GM12801 (cell line): ENCODE measurements around the gene CLEC17A.

ENCODE experiments used
- TF ChIP-seq, protein P1 (sequence below): IDR thresholded peaks from one replicate; pipeline ENCODE4 v1.5.1; 2011; ENCODE audit warnings: control low read depth; ENCODE audit not compliant: insufficient read length; ENCODE audit errors: extremely low read depth

Gene CLEC17A

DNA sequence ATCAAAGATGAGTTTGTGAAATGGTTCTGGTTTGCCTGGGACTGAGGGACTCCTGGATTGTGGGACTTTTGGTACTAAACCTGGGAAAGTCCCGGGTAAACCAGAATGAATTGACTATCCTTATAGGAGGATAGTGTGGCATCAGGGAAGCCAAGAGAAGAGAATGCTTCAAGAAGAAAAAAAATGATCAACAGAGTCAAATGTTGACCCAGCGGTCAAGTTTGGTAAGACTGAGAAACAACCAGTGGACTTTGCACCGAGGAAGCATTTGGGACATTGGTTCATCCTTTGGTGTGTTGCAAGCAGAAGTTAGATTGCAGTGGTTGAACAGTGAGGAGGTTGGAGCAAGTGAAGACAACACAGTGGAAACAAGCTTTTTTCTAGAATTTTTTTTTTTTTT lies 33.5 kb downstream of the CLEC17A start:
- TF ChIP-seq, protein P1, sequence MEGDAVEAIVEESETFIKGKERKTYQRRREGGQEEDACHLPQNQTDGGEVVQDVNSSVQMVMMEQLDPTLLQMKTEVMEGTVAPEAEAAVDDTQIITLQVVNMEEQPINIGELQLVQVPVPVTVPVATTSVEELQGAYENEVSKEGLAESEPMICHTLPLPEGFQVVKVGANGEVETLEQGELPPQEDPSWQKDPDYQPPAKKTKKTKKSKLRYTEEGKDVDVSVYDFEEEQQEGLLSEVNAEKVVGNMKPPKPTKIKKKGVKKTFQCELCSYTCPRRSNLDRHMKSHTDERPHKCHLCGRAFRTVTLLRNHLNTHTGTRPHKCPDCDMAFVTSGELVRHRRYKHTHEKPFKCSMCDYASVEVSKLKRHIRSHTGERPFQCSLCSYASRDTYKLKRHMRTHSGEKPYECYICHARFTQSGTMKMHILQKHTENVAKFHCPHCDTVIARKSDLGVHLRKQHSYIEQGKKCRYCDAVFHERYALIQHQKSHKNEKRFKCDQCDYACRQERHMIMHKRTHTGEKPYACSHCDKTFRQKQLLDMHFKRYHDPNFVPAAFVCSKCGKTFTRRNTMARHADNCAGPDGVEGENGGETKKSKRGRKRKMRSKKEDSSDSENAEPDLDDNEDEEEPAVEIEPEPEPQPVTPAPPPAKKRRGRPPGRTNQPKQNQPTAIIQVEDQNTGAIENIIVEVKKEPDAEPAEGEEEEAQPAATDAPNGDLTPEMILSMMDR: no peak

DNA sequence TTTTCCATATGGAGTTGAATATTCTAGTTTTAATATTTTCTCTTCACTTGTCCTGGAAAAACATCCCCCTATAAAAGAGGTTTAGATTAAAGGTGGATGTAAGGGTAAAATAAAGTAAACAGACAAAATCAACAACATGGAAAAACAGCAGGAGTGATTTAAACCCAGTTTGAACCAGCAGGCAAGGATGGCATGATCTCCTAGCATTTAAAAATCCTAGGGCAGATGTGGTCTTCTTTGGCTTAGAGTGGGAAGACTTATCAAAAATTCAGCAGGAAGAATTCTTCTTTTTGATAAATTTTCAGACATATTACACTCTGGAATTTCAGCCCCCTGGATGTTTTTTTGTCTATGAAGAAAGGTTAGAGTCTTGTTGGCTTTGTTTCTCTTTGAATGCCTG lies 36.5 kb downstream of the CLEC17A start:
- TF ChIP-seq, protein P1: no peak

DNA sequence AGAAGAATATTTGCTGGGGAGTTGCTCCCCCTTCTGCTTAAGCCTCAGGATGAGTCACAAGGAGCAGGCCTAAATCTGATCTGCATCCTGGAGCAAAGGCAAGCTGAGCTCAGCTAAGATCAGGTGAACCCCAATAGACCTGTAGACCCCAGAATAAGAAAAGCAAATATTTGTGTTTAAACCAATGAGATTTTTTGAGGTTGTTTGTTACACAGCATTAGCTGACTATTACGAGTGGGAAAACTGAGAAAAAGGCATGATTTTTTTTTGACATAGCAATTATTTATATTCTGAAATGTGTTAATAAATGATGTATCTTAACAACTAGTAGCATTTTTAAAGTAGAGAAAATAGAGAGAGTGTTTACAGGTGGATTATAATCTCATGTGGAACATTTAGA lies 46.7 kb downstream of the CLEC17A start:
- TF ChIP-seq, protein P1: no peak

DNA sequence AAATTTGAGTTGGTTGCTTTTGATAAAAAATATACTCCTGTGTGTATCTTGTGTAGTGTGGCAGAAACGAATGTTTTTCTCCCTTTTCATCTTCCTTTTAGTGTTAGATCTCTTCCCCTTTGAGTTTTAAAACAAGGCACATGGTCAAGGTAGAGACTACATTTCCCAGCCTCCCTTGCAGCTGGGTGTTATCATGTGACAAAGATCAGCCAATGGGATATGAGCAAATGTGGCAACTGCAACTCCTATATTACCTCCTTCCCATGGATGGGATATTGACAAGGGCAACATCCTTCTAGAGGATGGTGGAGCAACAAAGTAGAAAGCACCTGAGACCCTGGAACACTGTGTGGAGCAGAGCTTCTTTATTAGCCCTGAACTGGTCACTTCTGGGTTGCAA lies 49.4 kb downstream of the CLEC17A start:
- TF ChIP-seq, protein P1: no peak

DNA sequence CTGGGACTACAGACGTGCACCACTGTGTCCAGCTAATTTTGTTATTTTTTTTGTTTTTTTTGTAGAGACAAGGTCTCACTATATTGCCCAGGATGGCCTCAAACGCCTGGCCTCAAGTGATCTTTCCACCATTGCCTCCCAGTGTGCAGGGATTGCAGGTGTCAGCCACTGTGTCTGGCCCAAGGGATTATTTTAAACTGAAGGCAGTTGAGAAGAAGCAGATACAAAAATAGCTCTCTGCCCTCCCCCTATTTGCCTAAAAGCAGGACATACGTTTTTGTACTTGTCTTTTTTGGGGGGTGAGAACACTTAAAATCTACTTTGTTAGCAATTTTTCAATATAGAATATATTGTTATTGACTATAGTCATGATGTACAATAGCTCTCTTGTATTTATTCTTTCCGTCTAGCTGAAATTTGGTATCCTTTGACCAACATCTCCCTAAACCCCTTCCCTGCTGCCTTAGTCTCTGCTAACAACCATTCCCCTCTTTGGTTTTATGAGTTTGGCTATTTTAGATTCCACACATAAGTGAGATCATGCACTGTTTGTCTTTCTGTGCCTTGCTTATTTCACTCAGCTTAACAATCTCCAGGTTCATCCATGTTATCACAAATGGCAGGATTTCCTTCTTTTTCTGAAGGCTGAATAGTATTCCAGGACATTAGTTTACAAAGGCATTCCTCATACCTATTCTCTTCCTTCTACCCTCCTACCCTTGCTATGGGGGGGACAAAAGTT lies 56.8 kb downstream of the CLEC17A start:
- TF ChIP-seq, protein P1: no peak

DNA sequence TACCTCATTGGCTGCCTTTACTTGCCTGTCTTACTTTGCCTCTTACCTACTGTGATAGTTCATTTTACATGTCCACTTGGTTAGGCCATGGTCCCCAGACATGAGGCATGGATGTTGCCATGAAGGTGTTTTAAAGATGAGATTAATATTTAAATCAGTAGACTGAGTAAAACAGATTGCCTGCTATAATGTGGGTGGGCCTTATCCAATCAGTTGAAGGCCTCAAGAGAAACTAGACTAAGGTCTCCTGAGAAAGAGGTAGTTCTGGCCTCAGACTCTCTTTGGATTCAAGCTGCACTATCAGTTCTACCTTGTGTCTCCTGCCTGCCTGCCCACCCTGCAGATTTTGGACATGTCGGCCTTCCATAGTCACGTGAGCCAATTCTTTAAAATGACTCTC lies 65.6 kb downstream of the CLEC17A start:
- TF ChIP-seq, protein P1: no peak

DNA sequence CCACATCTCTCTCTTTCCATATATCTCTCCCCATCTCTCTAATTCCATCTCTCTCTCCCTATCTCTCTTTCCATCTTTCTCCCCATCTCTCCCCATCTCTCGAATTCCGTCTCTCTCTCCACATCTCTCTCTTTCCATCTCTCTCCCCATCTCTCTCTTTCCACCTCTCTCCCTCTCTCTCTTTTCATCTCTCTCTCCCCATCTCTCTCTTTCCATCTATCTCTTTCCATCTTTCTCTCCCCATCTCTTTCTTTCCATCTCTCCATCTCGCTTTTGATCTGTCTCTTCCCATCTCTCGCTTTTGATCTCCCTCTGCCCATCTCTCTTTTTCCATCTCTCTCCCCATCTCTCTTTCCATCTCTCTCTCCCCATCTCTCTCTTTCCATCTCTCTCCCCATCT lies 66.1 kb downstream of the CLEC17A start:
- TF ChIP-seq, protein P1: no peak

DNA sequence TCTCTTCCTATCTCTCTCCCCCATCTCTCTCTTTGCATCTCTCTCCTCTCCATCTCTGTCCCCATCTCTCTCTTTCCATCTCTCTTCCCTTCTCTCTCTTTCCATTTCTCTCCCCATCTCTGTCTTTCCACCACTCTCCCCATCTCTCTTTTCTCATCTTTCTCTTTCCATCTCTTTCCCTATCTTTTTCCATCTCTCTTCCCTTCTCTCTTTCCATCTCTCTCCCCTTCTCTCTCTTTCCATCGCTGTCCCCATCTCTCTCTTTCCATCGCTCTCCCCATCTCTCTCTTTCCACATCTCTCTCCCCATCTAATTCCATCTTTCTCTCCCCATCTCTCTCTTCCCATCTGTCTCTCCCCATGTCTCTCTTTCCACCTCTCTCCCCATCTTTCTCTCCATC lies 67.3 kb downstream of the CLEC17A start:
- TF ChIP-seq, protein P1: no peak
